H1 (cell line): ENCODE results near the gene UBE2H. TPM values are rescaled to one million over a fixed set of nuclear protein-coding genes. Genes with fewer than 3 reads are reported as not detected.

Experiments used
- GABPA ChIP-seq: IDR thresholded peaks from 2 replicates; pipeline ENCODE4 v1.6.1; 2011; ENCODE audit warnings: mild to moderate bottlenecking, low read length, moderate library complexity, borderline replicate concordance; ENCODE audit not compliant: insufficient read depth
- HDAC6 ChIP-seq: IDR thresholded peaks from one replicate; pipeline ENCODE4 v1.7.1; 2012; ENCODE audit warnings: low read depth, mild to moderate bottlenecking, inconsistent platforms, low read length, moderate library complexity
- KDM1A ChIP-seq: fragments of 200-600, 300-600 bp; sonication (generic); IDR thresholded peaks from 2 replicates; pipeline ENCODE4 v1.7.1; 2016; ENCODE audit warnings: mild to moderate bottlenecking, low read length, borderline replicate concordance
- KDM4A ChIP-seq: IDR thresholded peaks from one replicate; pipeline ENCODE4 v1.7.1; 2012; ENCODE audit warnings: low read depth, mild to moderate bottlenecking, moderate library complexity, low read length, inconsistent platforms; ENCODE audit not compliant: severe bottlenecking
- SIX5 ChIP-seq: IDR thresholded peaks from 2 replicates; pipeline ENCODE4 v1.6.1; 2011; ENCODE audit warnings: mild to moderate bottlenecking, low read depth, low read length
- TAF7 ChIP-seq: optimal IDR thresholded peaks from 2 replicates; pipeline ENCODE3; 2011; ENCODE audit warnings: low read depth, mild to moderate bottlenecking, inconsistent platforms, low read length, moderate library complexity, borderline replicate concordance
- polyA plus RNA-seq, 7 experiments: library from polyadenylated mRNA; depleted of rRNA in 3 of 7; stranded (reverse) in 5 of 7; unstranded in 2 of 7; fragments of >200 nt in 5 of 7; fragments of 200-250 nt in 2 of 7; gene quantifications; 1 replicate in 5 of 7; 2 replicates in 1 of 7; 4 replicates in 1 of 7; pipeline versions ENCODE4 v1.2.1 to v1.2.3, GENCODE V29; 2011 to 2013; ENCODE audit warnings: missing spikeins in 2 of 7, mixed read lengths in 2 of 7
- total RNA-seq: library from RNA; stranded (reverse); fragmentation: NEBNext Ultra II Directional; extraction: Animal tissue kit (Norgen Biotek cat#: 25700); gene quantifications from 2 replicates; pipeline ENCODE4 v1.2.1, GENCODE V29; 2021
- TF ChIP-seq, protein P1 (sequence below): IDR thresholded peaks from 2 replicates; pipeline ENCODE4 v1.6.1; 2011; ENCODE audit warnings: low read length, improper control_type of control experiment
- TF ChIP-seq, protein P2 (sequence below): IDR thresholded peaks from 2 replicates; pipeline ENCODE4 v1.6.1; 2012; ENCODE audit warnings: inconsistent platforms

Gene UBE2H
- total and polyA plus RNA-seq, 2 of the 8 experiments (the other 6 are each of a cell fraction or from before 2014, with no cell fraction given) = 30.6 to 62.2 TPM

DNA sequence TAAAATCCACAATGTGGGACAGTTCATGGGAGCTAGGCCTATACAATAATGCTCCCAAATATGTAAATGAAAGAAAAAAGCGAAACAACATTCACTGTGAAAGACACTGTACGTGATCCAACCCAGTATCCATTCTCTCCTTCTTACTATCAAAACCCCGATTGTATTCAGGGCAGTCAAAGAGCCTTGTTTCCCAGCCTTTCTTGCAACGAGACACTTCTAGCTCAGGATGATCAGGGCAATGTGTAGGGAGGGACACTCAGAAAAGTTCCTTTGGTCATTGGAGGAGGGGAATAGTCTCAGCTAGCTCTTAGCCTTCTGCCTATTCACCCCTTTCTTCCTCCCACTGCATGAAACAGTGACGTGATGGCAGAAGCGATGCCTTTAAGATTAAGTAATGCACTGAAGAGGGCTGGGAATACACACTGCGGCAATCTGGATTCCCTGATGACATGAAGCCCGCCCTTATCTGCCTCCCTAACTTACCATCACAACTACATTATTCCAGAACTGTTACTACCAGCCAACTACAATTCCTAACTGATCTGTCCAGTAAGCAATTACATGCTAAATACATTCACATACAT lies 27.3 kb downstream of the UBE2H start (continued):
- TF ChIP-seq GABPA (no peak), HDAC6 (no peak), KDM4A (no peak), KDM1A (no peak), TAF7 (no peak), SIX5 (no peak)
- TF ChIP-seq, protein P1, sequence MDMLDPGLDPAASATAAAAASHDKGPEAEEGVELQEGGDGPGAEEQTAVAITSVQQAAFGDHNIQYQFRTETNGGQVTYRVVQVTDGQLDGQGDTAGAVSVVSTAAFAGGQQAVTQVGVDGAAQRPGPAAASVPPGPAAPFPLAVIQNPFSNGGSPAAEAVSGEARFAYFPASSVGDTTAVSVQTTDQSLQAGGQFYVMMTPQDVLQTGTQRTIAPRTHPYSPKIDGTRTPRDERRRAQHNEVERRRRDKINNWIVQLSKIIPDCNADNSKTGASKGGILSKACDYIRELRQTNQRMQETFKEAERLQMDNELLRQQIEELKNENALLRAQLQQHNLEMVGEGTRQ = no peak
- TF ChIP-seq, protein P2, sequence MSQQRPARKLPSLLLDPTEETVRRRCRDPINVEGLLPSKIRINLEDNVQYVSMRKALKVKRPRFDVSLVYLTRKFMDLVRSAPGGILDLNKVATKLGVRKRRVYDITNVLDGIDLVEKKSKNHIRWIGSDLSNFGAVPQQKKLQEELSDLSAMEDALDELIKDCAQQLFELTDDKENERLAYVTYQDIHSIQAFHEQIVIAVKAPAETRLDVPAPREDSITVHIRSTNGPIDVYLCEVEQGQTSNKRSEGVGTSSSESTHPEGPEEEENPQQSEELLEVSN = no peak
